Fibroblast of skin of scalp (primary cell): Measurements from ENCODE around the gene CDY1B. TPM values are rescaled to one million over a fixed set of nuclear protein-coding genes. Genes with fewer than 3 reads are reported as not detected.
"Not testable (repeated sequence)": the region's sequence is repeated elsewhere in the genome, so short reads cannot be mapped to it uniquely, and the experiment has no call there.

ENCODE experiments used
- DNase-seq: peaks from one replicate; pipeline ENCODE4 v3.0.0-alpha.2; 2013
- polyA plus RNA-seq, 2 experiments: library from polyadenylated mRNA; unstranded; fragments of 120-200 nt; gene quantifications; one replicate each; pipeline ENCODE4 v1.2.1, GENCODE V29; 2013; ENCODE audit not compliant: insufficient read length in 2 of 2

The CDY1B gene, protein sequence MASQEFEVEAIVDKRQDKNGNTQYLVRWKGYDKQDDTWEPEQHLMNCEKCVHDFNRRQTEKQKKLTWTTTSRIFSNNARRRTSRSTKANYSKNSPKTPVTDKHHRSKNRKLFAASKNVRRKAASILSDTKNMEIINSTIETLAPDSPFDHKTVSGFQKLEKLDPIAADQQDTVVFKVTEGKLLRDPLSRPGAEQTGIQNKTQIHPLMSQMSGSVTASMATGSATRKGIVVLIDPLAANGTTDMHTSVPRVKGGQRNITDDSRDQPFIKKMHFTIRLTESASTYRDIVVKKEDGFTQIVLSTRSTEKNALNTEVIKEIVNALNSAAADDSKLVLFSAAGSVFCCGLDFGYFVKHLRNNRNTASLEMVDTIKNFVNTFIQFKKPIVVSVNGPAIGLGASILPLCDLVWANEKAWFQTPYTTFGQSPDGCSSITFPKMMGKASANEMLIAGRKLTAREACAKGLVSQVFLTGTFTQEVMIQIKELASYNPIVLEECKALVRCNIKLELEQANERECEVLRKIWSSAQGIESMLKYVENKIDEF
- not detected for polyA plus RNA-seq (2013, experiment 1 of 2; ENCODE audit: insufficient read length)
- not detected for polyA plus RNA-seq (2013, experiment 2 of 2; ENCODE audit: insufficient read length)

DNA sequence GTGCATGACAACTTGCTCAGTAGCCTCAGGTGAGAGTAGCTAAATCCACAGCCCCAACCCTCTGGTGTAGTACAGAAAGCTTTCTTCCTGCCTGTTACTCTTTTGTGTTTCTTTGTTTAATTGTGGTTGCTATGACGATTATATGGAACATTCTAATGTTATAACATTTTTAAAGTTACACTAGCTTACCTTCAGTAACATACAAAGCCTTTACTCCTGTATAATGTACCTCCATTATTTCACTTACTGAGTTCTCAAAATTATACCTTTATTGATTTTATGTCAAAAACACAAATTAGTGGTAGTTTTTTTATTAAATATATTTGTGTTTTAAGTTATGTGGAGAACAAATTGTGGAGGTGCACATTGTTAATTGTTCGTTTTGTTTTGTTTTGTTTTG lies at the start of gene CDY1B:
TSS of gene CDY1B (minus strand) at position 101 of the 400 bp plus-strand sequence. CDS start 331 bp downstream, outside the sequence.
- DNase-seq = not testable (repeated sequence)

DNA sequence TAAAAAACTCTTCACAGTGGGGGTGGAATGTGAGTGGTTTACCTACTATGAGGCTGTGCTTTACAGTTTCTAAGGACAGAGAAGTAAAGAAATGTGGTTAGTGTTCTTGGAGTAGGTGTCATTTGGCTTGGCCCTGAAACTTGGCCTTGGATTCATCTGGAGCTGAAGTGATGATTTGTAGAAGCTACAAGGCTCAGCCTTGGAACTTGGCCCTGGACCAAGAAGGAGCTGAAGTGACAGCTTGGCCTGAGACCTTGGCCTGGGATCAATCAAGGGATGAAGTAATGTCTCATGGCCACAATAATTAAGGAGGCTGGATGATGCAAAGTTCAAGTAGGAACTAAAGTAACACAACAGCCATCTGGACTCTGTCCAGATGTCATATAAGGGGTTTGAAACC lies 1.7 kb upstream of the CDY1B start:
- not testable (repeated sequence) for DNase-seq

DNA sequence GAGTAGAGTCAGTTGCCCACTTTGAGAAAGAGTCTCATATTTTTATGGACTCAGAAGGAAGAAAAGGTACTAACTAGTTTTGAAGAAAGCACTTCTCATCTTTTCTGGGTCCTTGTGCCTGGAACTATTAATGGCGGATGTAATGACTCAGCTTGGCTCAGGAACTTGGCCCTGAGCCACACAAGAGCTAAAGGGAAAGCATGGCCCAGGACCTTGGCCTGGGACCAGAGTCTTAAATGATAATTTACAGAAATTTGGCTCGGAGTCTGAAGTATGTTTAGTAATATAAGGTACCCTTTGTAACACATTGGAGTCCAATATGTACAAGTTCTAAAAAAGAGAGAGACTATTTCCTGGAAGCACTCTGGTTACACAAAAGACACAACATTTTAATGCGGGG lies 4.6 kb downstream of the CDY1B start:
- not testable (repeated sequence) for DNase-seq

DNA sequence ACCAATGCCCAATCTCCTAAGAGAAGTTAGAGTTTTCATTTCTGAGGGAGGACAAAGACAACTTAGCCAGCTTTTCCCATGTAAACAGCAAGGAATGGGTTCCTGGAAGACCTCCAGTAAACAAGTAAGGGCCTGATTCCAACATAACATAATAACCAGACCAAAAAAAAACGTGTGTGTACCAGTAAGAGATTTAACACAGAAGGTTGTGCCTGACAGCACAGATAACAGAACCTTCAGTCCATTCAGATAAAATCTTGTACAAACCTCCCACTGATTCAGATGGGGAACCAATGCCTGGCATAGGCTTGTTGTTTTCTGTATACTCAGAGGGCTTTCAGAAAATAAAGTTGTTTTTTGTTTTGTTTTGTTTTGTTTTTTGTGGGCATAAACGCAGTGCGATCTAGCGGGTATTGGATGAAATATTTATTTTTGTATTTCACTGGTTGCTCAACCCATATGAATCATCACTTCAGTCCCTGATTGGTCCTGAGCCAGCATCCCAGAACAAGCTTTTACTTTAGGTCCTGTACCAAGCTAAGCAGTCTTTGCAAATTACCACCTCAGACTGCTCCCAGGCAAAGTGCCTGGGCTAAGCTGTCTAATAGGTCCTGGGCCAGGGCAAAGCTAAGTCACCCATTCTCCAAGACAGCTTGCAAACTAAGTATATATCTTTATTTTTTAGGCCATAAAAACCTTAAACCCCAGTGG lies 8.7 kb downstream of the CDY1B start:
- not testable (repeated sequence) for DNase-seq

DNA sequence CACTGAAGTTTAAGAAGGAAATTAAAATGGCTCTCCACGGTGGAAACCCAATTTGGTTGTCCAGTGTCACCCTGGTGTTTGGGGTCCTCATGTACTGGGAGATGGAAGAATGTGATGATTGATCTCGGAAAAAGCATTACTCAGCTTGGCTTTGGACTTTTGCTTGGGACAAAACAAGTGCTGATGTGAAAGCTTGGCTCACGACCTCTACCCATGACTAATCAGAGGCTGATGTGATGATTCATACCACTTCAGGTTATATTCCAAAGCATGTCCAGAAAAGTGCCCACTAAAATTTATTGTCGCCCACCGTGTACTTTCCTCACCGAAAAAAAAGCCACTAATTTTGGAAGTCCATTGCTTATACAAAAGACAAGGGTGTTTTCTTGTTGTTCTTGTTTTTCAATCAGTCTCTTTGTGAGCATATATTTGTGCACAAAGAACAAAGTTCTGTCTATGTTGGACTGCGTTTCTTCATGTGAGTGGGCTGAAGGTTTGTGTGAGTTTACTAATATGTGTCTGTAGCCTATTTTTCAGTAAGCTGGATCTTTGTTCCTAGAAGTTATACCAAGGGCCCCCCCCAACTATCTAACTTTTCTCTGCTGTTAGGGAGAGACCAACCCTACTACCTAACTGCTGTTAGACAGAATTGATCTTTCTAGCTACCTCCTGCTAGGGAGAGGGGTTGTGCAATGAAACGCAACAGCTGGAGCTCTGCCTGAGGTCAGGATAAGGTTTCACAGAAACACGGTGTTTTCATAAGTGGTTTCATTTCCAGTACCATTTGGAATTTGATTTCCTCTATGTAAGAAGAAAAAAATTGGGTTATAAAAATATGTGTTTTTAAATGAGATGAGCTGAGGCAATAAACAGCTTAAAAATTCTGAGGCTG lies 21.4 kb downstream of the CDY1B start:
- DNase-seq = not testable (repeated sequence)
